GM19043 (cell line): ENCODE data around the gene PARN.
"Not testable (repeated sequence)": the region's sequence is repeated elsewhere in the genome, so short reads cannot be mapped to it uniquely, and the experiment has no call there.

Experiments used
- ATAC-seq: cut with Tn5 transposase; IDR thresholded peaks from one replicate; pipeline ENCODE4 v1.9.1; 2021; ENCODE audit warnings: low read depth; ENCODE audit not compliant: unreplicated experiment

PARN gene

GRCh38 chr16:14445937-14446715 lies 183.9 kb downstream of the PARN start:
- no peak for ATAC-seq

GRCh38 chr16:14444979-14445810 lies 184.9 kb downstream of the PARN start:
- ATAC-seq, result no peak

- not testable (repeated sequence) for ATAC-seq
Observed at GRCh38 chr16:14441533-14441932, 188.5 kb downstream of the PARN start.

DNA sequence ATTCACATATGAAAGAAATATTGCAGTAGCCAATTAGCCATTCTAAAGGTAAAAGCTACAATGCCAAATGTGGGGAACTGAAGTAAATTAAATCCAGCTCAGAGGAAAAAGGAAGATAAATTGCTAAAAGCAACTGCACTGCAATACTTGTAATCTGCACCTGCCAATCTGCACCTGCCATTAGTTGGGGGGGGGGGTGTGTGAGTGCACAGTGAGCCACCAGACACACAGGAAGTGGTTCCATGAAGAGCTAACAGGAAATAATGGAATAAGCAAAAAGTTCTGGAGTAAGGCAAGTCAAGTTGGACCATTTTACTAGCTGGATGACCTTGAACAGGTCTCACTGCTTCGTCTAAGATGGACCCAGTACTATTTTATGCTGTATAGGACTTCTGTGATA lies 191.8 kb downstream of the PARN start:
- ATAC-seq, result no peak

- no peak for ATAC-seq
Observed at GRCh38 chr16:14437426-14437825, 192.6 kb downstream of the PARN start.

GRCh38 chr16:14436401-14436955 lies 193.6 kb downstream of the PARN start:
- ATAC-seq, result no peak

- no peak for ATAC-seq
Observed at GRCh38 chr16:14434860-14435259, 195.2 kb downstream of the PARN start.

GRCh38 chr16:14428971-14429637 lies 201.0 kb downstream of the PARN start:
- ATAC-seq, result not testable (repeated sequence)

DNA sequence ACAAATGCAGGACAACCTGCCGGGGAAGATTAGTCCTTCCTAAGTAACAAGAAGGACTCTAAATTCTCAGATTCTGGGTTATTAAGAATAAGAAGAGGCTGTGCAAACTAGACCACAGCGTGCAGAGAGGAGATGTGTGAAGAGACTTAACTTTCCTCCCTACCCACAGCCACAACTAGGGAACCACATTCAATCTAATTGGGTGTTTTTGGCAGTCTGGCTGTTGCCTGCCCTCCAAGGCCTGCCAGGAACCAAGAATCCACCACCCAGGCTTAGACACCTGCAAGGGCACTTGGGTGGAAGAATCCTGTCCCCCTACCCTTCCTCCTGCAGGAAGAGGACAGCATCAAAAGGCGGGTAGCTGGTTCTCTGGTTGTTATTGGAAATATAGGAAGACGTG lies 202.0 kb downstream of the PARN start:
- ATAC-seq, result no peak

GRCh38 chr16:14427371-14427948 lies 202.6 kb downstream of the PARN start:
- ATAC-seq, result no peak

DNA sequence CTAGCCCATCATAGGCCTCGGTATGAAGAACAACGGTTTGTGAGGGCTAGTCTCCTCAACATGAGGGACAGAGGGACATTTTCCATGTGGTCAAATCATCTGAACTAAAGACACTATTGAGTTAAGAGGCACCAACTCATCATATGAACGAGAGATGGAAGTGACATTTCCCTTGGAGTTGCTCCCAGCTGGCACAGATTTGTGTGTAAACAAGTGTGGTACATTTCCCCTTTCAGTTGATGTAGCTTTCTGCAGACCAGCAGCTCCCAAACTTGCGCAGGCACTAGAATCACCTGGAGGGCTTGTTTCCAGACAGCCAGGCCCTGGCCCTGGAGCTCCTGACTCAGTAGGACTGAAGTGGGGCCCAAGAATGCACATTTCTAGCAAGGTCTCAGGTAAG lies 205.5 kb downstream of the PARN start:
- ATAC-seq, result no peak

GRCh38 chr16:14423344-14423743 lies 206.7 kb downstream of the PARN start:
- ATAC-seq, result no peak

DNA sequence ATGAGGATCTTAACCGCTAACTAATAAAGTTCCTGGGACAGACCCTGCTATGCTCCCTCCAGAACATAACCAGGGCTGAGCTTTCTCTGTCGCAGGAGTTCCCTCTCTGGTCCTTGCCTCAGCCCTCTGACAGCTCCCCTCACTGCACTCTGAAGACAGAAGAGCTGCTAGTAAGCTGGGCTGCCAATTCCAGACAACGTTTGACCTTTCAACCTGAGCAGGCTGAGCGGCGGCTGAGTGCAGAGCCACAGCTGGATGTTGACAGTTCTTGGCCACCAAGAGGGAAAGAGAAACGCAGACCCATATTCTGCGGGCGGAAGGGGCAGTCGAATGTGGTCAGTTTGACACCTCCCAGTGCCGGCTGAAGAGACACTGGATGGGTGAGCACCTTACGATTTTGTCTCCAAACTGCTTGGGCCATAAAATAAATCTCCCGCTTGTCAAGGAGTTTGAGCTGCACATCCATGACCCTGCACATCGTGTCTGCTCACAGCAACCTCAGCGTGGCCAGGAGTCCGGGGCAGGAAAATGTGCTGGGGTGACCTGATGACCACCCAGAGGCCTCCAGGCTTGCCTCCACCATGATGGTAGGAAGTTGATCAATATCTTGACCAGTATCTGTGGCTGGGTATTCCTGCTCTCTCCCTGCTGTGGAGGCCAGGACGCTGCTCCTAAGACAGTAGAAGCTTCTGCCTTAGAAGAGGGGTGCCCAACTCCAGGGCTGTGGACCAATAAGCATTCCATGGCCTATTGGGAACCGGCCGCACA lies 209.2 kb downstream of the PARN start:
- ATAC-seq, result no peak

DNA sequence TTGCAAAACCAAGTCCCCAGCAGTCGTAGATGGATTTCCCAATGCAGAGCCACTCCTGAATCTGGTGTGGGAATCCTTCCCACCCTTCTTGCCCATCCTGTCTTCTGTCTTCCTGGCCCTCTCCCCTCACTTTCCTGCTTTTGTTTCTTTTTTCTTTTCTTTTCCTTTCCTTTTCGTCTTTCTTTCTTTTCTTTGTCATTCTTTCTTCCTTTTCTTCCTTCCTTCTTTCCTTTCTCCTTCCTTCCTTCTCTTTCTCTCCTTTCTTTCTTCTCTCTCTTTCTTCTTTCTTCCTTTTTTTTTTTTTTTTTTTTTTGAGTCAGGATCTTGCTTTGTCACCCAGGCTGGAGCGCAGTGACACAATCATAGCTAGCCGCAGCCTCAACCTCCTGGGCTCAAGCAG lies 209.8 kb downstream of the PARN start:
- ATAC-seq, result not testable (repeated sequence)

DNA sequence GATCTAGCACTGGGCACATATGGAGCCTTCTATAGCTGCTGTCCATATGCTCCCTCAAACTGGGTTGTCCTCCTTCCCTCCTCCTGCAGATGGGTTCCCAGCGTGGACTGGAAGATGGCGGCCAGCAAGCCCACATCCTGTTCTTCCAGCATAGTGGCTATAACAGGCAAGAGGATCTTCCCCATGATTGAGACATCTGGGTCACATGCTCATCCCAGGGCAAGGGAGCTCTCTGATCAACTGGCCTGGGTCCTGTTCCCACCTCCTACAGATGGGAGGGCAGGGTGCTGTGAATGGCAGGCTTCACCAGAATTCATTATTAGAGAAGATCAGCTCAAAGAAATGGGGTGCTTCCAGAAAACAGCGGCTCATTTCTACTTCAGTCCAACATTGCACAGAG lies 210.2 kb downstream of the PARN start:
- no peak for ATAC-seq

GRCh38 chr16:14418795-14419225 lies 211.2 kb downstream of the PARN start:
- no peak for ATAC-seq

DNA sequence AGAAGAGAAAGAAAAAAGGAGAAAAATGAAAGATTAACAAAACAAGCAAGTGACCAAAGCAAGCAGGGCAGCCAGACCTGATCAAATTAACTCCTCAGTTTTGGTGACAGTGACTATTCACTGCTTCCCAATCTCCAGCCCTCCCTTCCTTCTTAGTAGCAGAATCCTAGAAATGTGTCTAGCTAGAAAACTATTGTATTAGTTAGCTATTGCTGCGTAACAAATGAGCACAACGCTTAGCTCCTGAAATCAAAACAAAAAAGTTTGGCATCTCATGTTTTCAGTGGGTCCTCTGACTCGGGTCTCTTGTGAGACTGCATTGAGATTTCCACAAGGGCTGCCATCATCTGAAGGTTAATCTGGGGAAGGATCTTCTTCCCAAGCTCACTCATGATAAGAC lies 213.9 kb downstream of the PARN start:
- ATAC-seq, result no peak

- ATAC-seq, result no peak
Observed at GRCh38 chr16:14415291-14415690, 214.8 kb downstream of the PARN start.

DNA sequence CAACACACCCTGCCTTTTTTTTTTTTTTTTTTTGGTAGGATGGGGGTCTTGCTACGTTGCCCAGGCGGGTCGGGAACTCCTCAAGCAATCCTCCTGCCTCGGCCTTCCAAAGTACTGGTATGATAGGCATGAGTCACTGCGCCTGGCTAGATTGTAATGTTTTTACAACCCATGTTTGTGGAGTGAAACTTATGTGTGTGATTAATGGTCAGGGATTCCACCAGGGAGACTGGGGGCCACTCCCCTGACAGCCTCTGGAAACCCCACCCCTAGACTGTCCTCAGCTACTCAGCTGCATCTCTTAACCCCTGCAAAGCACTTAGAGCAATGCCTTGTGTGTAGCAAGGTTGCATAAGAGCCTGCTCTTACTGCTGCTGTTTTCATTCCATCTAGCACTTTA lies 220.5 kb downstream of the PARN start:
- ATAC-seq, result no peak
